ENCODE measurements around the gene P3H1. TPM values are rescaled to one million over a fixed set of nuclear protein-coding genes. Genes with fewer than 3 reads are reported as not detected.

The P3H1 gene
- total RNA-seq, 4 donors from 2014 or later = 11.5 to 119 (median 34.7) TPM

DNA sequence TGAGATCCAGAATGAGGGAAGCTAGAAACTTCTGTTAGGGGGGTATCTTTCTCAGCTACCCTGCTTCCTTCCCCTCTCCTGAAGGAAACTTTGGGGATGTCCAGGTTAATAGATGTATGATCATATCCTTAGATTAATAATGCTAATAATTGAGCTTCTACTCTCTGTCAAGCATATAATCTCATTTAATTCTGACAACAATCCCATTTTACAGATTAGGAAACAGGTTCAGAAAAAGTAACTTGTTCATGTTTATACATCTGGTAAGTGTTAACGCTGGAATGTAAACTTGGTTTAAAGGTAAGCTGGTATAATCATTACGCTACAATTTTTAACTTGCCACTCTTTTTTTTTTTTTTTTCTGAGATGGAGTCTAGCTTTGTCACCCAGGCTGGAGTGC, 16.3 kb upstream of the P3H1 start:
- no peaks in the 10 kb centered on the region for H3K36me3 ChIP-seq
- H3K9me3 ChIP-seq = no peaks in the 10 kb centered on the region
- TF ChIP-seq, protein P1, sequence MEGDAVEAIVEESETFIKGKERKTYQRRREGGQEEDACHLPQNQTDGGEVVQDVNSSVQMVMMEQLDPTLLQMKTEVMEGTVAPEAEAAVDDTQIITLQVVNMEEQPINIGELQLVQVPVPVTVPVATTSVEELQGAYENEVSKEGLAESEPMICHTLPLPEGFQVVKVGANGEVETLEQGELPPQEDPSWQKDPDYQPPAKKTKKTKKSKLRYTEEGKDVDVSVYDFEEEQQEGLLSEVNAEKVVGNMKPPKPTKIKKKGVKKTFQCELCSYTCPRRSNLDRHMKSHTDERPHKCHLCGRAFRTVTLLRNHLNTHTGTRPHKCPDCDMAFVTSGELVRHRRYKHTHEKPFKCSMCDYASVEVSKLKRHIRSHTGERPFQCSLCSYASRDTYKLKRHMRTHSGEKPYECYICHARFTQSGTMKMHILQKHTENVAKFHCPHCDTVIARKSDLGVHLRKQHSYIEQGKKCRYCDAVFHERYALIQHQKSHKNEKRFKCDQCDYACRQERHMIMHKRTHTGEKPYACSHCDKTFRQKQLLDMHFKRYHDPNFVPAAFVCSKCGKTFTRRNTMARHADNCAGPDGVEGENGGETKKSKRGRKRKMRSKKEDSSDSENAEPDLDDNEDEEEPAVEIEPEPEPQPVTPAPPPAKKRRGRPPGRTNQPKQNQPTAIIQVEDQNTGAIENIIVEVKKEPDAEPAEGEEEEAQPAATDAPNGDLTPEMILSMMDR (IDR thresholded peaks at IDR 0.05) = no peak
- TF ChIP-seq POLR2A (IDR thresholded peaks at IDR 0.05) = no peak
- no peak overlapping the region for H3K4me3 ChIP-seq
- no peaks in the 10 kb centered on the region for H3K27me3 ChIP-seq
- H3K4me1 ChIP-seq = no peaks in the 10 kb centered on the region
- no peak for DNase-seq
- intact Hi-C loops (cut with DNase I; ENCODE audit: low total_unique reads) = no loop called here
- H3K27ac ChIP-seq = no peak overlapping the region

DNA sequence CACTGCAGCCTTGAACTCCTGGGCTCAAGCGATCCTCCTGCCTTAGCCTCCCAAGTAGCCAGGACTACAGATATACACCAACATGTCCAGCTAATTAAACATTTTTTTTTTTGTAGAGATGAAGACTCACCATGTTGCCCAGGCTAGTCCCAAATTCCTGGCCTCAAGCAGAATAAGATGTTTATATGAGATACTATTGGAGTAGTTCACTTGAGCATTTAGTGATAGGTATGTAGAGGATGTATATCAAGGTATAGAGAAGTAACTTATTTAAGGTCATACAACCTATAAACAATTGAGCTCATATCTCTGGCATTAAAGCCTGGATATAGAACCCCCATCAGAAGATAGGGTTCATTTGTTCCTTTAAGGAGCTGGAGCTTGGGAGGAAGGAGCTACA, 13.3 kb upstream of the P3H1 start:
- no peak for TF ChIP-seq POLR2A (IDR thresholded peaks at IDR 0.05)
- TF ChIP-seq, protein P1 (IDR thresholded peaks at IDR 0.05) = no peak
- no peaks in the 10 kb centered on the region for H3K36me3 ChIP-seq
- no peaks in the 10 kb centered on the region for H3K4me1 ChIP-seq
- H3K9me3 ChIP-seq = no peaks in the 10 kb centered on the region
- H3K27ac ChIP-seq = no peak overlapping the region
- no peaks in the 10 kb centered on the region for H3K27me3 ChIP-seq
- H3K4me3 ChIP-seq = no peak overlapping the region
- no peak for DNase-seq
- intact Hi-C loops (cut with DNase I; ENCODE audit: low total_unique reads) = no loop called here

DNA sequence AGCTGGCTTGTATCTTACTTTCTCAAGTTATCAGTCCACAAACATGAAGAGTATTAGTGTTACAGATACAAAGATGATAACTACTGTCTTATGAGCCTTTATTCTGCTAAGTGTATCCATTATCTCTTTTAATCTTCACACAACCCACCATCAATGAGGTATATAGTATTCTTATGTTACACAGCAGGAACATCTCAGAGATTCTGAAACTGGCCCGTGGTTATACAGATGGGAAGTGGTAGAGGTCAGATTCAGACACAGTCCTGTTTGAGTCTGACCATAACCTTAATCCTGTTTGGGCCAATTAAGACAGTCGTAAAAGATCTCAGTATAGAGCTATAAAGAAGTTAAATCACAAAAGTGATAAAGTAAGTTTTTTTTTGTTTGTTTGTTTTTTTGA, 12.9 kb upstream of the P3H1 start:
- intact Hi-C loops (cut with DNase I; ENCODE audit: low total_unique reads) = no loop called here
- DNase-seq = no peak
- H3K9me3 ChIP-seq = no peaks in the 10 kb centered on the region
- no peak overlapping the region for H3K4me3 ChIP-seq
- TF ChIP-seq, protein P1 (IDR thresholded peaks at IDR 0.05) = no peak
- TF ChIP-seq POLR2A (IDR thresholded peaks at IDR 0.05) = no peak
- H3K4me1 ChIP-seq = no peaks in the 10 kb centered on the region
- H3K36me3 ChIP-seq = no peaks in the 10 kb centered on the region
- no peaks in the 10 kb centered on the region for H3K27me3 ChIP-seq
- no peak overlapping the region for H3K27ac ChIP-seq

DNA sequence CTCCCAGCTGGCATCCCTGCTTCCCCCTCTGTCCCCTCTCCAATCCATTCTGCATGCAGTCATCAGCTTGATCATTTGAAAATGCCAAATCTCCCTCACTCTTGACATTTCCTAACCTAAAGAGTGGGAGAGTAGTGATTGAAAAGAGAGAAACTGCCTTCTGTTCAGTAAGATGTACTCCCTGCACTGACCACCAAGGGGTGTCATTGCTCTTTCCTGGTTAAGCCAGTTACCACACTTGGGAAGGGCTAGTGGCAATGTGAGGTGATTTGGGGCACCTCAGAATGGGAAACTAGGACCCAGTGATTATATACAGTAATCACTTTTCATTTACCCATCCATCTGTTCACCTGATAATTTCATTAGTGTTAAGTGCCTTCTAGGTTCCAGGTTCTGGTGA, 11.0 kb upstream of the P3H1 start:
- H3K27me3 ChIP-seq = no peaks in the 10 kb centered on the region
- DNase-seq = no peak
- H3K4me3 ChIP-seq = no peak overlapping the region
- H3K27ac ChIP-seq = no peak overlapping the region
- no peaks in the 10 kb centered on the region for H3K36me3 ChIP-seq
- H3K9me3 ChIP-seq = no peaks in the 10 kb centered on the region
- TF ChIP-seq POLR2A (IDR thresholded peaks at IDR 0.05) = no peak
- TF ChIP-seq, protein P1 (IDR thresholded peaks at IDR 0.05) = peak; percentile 24 to 54 (median 46)
- intact Hi-C loops (cut with DNase I; ENCODE audit: low total_unique reads) = no loop called here
- no peaks in the 10 kb centered on the region for H3K4me1 ChIP-seq

DNA sequence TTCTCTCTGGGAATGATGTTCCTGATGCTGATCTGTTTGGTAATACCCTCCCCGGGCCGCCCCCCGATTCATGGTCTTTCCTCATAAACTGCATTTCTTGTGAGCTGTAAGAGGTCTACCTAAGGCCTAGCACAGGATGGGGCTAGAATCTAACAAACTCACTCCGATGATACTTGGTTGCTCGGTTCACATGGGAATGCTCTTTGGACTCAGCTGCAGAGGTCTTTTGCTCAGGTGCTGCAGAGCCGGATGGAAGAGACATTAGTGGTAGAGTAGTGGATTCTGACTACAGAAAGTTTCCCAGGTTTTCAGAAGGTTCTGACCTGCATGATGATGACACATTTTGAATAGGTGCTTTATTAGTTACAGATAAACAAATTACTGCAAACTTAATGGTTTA, 9.7 kb upstream of the P3H1 start:
- Histone ChIP-seq H3K4me3 (no peak overlapping the region), H3K4me1 (no peaks in the 10 kb centered on the region), H3K27ac (no peak overlapping the region), H3K36me3 (no peaks in the 10 kb centered on the region), H3K27me3 (no peaks in the 10 kb centered on the region), H3K9me3 (no peaks in the 10 kb centered on the region)
- intact Hi-C loops (cut with DNase I; ENCODE audit: low total_unique reads) = no loop called here
- TF ChIP-seq POLR2A (IDR thresholded peaks at IDR 0.05) = no peak
- TF ChIP-seq, protein P1 (IDR thresholded peaks at IDR 0.05) = no peak
- DNase-seq = no peak

Measured in uterus (tissue), 4 donors.